ENCODE results near the gene FMN2.

FMN2 gene

GRCh38 chr1:240338837-240339236, 247.2 kb downstream of the FMN2 start:
- TF ChIP-seq GABPA (IDR thresholded peaks at IDR 0.05; ENCODE audit: low read depth) (no peak), SPI1 (IDR thresholded peaks at IDR 0.05; ENCODE audit: borderline replicate concordance, low read depth) (no peak), POLR2AphosphoS5 (IDR thresholded peaks at IDR 0.05; ENCODE audit: low read depth) (no peak), REST (IDR thresholded peaks at IDR 0.05; ENCODE audit: insufficient replicate concordance, low read depth) (no peak)
- TF ChIP-seq, protein P1, sequence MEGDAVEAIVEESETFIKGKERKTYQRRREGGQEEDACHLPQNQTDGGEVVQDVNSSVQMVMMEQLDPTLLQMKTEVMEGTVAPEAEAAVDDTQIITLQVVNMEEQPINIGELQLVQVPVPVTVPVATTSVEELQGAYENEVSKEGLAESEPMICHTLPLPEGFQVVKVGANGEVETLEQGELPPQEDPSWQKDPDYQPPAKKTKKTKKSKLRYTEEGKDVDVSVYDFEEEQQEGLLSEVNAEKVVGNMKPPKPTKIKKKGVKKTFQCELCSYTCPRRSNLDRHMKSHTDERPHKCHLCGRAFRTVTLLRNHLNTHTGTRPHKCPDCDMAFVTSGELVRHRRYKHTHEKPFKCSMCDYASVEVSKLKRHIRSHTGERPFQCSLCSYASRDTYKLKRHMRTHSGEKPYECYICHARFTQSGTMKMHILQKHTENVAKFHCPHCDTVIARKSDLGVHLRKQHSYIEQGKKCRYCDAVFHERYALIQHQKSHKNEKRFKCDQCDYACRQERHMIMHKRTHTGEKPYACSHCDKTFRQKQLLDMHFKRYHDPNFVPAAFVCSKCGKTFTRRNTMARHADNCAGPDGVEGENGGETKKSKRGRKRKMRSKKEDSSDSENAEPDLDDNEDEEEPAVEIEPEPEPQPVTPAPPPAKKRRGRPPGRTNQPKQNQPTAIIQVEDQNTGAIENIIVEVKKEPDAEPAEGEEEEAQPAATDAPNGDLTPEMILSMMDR (IDR thresholded peaks at IDR 0.05; ENCODE audit: insufficient read depth, low read length) = no peak
- DNase-seq (ENCODE audit: low read depth in 1 of 2, low spot score in 1 of 2) = no peak
- H3K4me3 ChIP-seq (replicated peaks; ENCODE audit: insufficient read depth, low read length) = no peak overlapping the region
- no peak overlapping the region for H3K27ac ChIP-seq (replicated peaks)
- no peaks in the 10 kb centered on the region for H3K27me3 ChIP-seq (ENCODE audit: insufficient read depth, poor library complexity, severe bottlenecking)

GRCh38 chr1:240341365-240342250, 249.9 kb downstream of the FMN2 start:
- DNase-seq (ENCODE audit: low read depth in 1 of 2, low spot score in 1 of 2) = no peak
- Histone ChIP-seq H3K27ac (replicated peaks) (no peak overlapping the region), H3K4me3 (replicated peaks; ENCODE audit: insufficient read depth, low read length) (no peak overlapping the region), H3K27me3 (ENCODE audit: insufficient read depth, poor library complexity, severe bottlenecking) (no peaks in the 10 kb centered on the region)
- TF ChIP-seq GABPA (IDR thresholded peaks at IDR 0.05; ENCODE audit: low read depth) (no peak), REST (IDR thresholded peaks at IDR 0.05; ENCODE audit: insufficient replicate concordance, low read depth) (no peak), POLR2AphosphoS5 (IDR thresholded peaks at IDR 0.05; ENCODE audit: low read depth) (no peak), SPI1 (IDR thresholded peaks at IDR 0.05; ENCODE audit: borderline replicate concordance, low read depth) (no peak)
- TF ChIP-seq, protein P1 (IDR thresholded peaks at IDR 0.05; ENCODE audit: insufficient read depth, low read length) = no peak

DNA sequence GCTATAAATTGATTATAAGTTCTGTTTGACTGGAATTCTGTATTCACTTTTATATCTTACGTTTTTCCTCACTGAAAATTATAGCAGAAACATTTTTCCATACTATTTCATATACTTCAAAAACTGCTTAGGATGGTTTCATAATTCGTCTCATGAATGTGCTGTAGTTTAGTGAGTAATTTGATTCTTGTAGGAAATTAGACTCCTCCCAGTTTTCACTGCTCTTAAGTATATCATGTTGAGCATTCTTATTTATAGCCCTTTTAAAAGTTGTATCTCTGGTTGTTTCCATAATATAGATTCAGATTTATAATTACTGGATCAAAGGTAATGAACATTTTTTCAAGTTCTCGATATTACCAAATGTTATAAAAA, 250.6 kb downstream of the FMN2 start:
- TF ChIP-seq, protein P1 (IDR thresholded peaks at IDR 0.05; ENCODE audit: insufficient read depth, low read length) = no peak
- TF ChIP-seq REST (IDR thresholded peaks at IDR 0.05; ENCODE audit: insufficient replicate concordance, low read depth) (no peak), POLR2AphosphoS5 (IDR thresholded peaks at IDR 0.05; ENCODE audit: low read depth) (no peak), SPI1 (IDR thresholded peaks at IDR 0.05; ENCODE audit: borderline replicate concordance, low read depth) (no peak), GABPA (IDR thresholded peaks at IDR 0.05; ENCODE audit: low read depth) (no peak)
- no peak for DNase-seq (ENCODE audit: low read depth in 1 of 2, low spot score in 1 of 2)
- Histone ChIP-seq H3K27ac (replicated peaks) (no peak overlapping the region), H3K4me3 (replicated peaks; ENCODE audit: insufficient read depth, low read length) (no peak overlapping the region), H3K27me3 (ENCODE audit: insufficient read depth, poor library complexity, severe bottlenecking) (no peaks in the 10 kb centered on the region)
